ENCODE results near the gene GLT6D1. TPM values are rescaled to one million over a fixed set of nuclear protein-coding genes. Genes with fewer than 3 reads are reported as not detected.

Gene GLT6D1
- total and polyA plus RNA-seq, 2 of the 8 experiments (the other 6 are each of a cell fraction or from before 2014, with no cell fraction given), result 1.3 to 2.1 TPM

DNA sequence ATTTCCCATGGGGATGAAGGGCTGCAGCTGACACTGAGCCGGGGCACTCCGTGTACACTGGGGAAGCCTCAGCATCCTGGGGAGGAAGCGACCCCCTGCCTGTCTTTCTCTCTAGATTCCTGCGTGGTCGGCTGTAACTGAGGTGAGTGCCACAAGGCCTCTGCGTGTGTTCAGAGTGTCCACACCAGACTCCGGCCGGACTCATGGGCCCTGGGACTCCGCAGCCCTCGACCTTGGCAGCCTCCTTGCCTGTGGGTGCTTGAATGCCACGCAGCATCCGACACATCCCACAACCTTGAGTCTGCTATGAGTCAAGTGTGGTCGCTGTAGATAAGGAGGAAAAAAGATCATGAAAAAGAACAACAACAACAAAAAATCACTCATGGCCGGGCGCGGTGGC lies 54.4 kb downstream of the GLT6D1 start (continued):
- TF ChIP-seq RFX5 (IDR thresholded peaks at IDR 0.05; ENCODE audit: borderline replicate concordance, low read depth, low read length), result no peak
- TF ChIP-seq, protein P1, sequence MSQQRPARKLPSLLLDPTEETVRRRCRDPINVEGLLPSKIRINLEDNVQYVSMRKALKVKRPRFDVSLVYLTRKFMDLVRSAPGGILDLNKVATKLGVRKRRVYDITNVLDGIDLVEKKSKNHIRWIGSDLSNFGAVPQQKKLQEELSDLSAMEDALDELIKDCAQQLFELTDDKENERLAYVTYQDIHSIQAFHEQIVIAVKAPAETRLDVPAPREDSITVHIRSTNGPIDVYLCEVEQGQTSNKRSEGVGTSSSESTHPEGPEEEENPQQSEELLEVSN (IDR thresholded peaks at IDR 0.05), result no peak

All from H1 (cell line).